K562 (cell line): ENCODE data around the gene KCNK1.

Experiments
- HNRNPL ChIP-seq: fragments of 200-400 bp; formaldehyde crosslinking; IDR thresholded peaks from 2 replicates; pipeline ENCODE4 v1.6.1; 2017; ENCODE audit warnings: low read depth, mild to moderate bottlenecking, low read length
- RBM17 ChIP-seq: fragments of 200-400 bp; formaldehyde crosslinking; IDR thresholded peaks from 2 replicates; pipeline ENCODE4 v1.6.1; 2017; ENCODE audit warnings: low read depth, mild to moderate bottlenecking, low read length, borderline replicate concordance
- ZBTB1 ChIP-seq: sonication (generic); formaldehyde crosslinking; IDR thresholded peaks from 2 replicates; pipeline ENCODE4 v1.8.1; 2023; ENCODE audit warnings: missing genetic modification reagents, low read depth, mild to moderate bottlenecking, borderline replicate concordance
- ZNF12 ChIP-seq: sonication (generic); formaldehyde crosslinking; IDR thresholded peaks from 2 replicates; pipeline ENCODE4 v1.4.0; 2020; ENCODE audit warnings: mild to moderate bottlenecking, missing genetic modification reagents

- TF ChIP-seq ZNF12 (CRISPR knock-in tag): no peak
- TF ChIP-seq ZBTB1 (CRISPR knock-in tag): no peak
- TF ChIP-seq HNRNPL: no peak
- TF ChIP-seq RBM17: no peak
Observed at GRCh38 chr1:233718057-233718456, 104.2 kb downstream of the KCNK1 start.
